Central memory CD4-positive, alpha-beta T cell (primary cell): Measurements from ENCODE around the gene ABCG8.

ENCODE experiments used
- DNase-seq: peaks from one replicate; pipeline ENCODE4 v3.0.0; 2022

ABCG8 gene

DNA sequence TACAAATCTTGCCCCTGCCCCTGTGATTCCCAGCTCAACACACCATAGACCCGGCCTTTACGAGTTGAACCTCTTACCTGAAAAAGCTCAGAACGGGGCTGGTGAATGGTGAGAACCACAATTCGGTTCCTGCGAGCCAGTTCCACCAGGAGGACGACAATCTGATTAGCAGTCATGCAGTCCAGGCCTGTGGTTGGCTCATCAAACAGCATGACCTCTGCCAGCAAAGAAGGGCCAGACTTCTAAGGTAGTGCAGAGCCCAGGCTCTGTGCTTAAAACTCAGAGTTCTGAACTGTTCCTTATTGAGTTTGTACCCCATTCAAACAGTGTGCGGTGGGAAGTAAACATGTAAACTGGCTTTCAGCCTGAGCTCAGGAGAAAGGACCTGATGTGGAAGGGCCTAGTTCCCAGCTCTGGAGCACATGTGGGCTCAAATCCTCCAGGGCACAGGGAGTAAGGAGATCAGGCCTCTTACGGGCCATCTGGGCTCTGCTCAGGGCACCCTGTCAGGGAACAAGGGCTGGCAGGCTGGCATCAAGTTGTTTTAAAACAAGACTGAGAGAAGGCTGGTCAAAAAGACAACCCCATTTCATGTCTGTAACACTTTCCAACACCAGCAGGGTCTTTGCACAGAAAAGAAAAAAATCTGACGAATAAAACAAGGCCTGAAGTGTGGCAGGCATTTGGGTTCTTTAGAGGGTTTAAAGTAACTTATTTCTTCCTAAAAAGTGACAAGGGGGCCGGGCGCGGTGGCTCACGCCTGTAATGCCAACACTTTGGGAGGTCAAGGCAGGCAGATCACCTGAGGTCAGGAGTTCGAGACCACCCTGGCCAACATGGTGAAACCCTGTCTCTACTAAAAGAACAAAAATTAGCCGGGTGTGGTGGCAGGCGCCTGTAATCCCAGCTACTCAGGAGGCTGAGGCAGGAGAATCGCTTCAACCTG, 12.2 kb upstream of the ABCG8 start:
- DNase-seq = no peak

DNA sequence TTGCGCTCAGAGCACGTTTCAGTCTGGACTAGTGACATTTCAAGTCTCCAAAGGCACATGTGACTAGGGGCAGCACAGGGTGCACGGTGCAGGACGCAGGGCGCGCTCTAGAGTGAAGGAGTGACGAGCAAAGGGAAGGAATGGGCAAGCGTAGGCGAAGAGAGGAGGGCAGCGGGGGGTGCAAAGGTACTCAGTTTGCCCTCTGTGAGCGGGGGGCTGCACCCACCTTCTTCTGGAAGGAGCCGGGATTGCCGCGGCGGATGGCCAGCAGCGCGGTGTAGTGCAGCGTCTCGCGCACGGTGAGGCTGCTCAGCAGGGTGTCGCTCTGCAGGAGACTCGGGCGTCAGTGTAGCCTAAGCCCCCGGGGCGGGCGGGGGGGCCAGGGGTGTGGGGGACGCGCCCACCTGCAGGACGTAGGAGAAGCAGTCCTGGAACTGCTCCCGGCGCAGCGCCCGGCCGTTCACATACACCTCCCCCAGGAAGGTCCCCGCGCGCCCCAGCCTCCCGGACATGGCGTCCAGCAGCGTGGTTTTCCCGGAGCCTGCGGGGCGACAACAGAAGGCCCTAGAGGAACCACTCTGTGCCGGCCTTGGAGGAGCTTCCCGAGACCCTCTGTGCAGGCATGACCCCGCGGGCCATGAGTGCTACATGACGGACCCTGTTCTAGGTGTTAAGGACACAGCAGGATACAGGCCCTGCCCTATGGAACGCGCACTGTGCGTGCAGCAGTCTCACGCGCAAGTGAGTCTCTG, 7.1 kb upstream of the ABCG8 start:
- no peak for DNase-seq

DNA sequence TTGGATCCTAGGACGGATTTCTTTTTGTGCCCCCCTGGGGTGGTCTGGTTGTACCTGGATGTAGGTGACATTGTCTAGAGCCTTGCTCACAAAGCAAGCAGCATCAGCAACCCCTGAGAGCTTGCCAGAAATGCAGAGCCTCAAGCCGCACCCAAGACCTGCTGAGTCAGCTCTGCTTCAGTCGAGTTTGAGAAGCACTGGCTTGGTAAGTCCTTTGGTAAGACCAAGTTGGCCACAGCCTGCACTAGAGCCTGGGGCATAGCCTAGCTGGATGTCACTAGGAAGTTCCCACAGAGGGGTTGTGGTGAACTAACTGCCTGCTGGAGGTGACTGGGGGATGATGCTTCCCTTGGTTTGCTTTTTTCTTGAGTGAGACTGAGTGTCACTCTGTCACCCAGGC, 6.3 kb upstream of the ABCG8 start:
- DNase-seq = no peak

DNA sequence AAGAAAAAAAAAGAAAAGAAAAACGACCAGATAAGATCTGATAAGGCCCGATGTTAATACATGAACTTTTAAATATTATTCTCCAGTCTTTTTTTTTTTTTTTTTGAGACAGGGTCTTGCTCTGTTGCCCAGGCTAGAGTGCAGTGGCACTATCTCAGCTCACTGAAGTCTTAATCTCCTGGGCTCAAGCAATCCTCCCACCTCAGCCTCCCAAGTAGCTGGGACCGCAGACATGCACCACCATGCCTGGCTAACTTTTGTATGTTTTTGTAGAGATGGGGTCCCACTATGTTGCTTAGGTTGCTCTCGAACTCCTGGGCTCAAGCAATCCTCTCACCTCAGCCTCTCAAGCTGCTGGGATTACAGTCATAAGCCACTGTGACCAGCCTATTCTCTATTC, 1.7 kb upstream of the ABCG8 start:
- no peak for DNase-seq

DNA sequence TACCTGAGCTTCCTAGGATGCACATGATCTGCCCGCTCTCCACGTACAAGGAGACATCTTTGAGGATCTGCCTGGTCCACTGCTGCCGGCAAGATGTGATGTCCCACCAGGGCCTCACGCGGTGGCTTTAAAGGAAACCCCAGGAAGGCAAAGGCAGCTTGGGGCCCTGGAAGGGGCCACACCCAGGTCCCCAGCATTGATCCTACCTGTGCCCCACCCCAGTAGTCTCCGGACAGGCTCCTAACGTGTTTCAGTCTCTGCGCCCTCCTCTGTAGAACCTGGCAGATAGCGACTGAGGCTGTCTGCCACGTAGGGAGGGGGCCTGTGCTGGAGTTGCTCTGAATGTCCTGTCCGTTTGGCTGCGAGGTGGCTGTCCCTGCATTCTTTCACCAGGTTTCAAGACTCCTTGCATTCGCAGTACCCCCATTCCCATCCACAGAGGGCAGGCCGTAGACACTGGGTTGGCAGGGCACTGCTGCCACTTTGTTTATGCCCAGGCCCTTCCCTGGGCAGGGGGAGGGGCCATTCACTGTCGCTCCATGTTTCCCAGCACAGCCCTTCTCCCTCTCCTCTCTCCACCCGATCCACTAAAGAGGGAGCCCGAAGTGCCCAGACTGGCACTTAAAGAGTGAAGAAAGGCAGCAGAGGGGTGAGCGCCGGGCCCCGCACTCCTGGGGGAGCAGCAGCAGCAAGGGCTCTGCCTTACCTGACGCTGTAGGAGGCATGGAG, 776 bp upstream of the ABCG8 start:
- no peak for DNase-seq

DNA sequence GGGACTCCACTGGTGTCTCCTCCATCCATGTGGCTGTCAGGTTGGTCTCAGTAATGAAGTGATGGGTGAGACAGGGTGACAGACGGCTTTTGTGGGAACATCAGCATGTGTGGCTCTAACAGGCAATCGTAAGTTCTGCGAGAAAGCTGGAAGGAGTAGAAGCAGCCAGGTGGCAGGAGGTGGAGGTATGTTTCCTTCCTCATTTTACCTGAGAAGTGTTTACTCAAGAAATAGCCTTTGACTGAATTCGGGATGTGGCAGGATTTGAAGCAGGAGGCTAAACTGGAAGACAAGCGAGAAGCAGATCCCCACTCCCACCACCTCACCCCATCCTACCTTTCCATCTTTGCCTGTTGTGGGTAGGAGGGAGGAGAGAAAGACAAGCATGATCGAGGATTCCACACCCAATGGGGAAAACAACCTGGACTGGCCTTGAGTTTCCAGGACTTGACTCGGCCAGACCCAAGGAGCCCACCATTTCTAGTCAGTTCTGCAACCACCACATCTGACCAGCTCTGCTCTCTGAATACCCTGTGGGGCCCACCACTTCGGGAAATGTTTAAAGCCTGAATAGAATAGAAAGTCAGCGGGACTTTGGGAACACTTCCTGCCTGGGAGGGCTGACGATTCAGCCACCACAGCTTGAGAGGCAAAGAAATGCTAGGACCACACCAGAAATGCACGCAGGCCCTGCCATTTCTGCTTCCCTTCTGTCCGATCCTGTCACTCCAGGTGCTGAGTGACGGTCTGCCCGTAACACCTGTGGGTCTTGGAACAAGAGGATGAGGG, 1.2 kb downstream of the ABCG8 start:
- DNase-seq = no peak

DNA sequence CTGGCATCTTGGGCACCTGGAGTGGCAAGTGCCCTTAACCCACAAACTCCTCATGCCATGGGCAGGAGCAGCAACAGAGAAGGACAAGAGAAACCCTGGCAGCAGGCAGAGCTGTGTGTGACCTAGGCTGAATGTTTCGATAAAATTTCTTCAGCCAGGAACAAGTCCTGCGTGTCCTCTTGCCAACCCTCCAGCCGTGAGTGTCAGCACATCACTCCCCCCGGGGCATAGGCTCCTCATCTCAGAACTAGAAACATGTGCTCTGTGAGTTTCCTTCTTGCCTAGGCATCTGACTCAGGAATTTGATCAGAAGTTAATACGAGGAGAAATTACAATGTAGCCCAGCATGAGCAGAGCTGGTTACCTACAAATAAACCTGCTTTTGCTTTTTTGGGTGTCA, 2.2 kb downstream of the ABCG8 start:
- no peak for DNase-seq

DNA sequence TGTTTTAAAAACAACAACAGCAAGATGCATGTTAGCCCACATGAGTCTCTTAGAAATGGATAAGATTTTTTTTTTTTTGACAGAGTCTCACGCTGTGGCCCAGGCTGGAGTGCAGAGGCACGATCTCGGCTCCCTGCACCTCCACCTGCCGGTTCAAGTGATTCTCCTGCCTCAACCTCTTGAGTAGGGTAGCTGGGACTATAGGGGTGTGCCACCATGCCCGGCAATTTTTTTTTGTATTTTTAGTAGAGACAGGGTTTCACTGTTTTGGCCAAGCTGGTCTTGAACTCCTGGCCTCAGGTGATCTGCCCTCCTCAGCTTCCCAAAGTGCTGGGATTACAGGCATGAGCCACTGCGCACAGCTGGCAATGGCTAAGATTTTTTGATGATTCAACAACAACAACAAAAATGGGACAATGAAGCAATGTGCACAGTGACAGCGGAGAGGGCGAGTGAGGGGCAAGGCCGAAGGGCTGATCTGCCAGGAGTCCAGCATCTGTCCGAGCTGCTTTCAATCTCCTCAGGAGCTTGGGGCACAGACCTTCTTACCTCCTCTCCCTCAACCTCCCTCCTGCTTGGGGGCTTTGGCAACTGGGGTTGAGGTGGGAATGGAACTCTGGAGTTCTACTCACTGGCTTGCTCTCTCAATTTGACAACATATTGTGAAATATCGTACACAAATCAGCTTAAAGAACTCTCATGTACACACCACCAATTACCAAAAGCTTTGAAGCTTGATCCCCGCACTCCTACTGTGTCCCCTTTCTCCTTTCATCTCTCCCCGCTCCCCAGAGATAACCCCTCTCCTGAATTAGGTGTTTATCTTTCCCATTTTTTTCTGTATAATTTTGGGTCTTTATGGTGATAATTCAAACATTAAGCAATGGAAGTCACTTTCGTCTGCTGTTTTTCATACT, 3.4 kb downstream of the ABCG8 start:
- DNase-seq = no peak

DNA sequence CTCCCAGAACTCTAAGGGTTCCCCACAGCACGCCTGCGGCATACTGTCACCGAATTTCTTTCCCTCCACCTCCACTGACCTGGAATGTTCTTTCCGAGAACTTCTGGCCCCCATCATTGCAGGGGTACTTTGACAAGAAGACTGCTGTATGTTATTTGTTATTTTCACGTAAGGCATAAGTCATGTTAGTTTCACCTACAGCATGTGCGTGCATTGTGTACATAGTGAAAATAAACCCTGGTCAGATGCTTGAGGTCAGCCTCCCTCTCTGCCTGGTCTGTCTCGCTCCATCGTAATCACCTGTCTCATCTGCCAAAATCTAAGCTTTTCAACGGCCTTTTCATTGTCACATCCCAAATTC, 4.1 kb downstream of the ABCG8 start:
- DNase-seq = no peak

DNA sequence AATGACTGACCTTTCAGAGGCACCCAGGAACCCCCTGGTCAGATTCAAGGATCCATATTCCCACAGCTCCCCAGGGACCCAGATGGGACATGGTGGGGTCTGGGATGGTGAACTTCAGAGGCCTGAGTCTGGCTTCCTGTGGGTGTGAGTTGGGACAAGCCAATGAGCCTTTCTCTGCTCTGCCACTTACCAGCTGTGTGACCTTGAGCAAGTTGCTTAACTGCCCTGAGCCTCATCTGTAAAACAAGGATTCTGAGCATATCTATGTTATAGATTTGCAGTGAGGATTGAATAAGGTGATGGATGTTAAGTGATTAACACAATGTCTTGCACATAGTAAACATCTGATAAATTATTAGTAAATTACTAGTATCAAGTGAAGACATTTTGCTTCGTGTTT, 6.4 kb downstream of the ABCG8 start:
- no peak for DNase-seq

DNA sequence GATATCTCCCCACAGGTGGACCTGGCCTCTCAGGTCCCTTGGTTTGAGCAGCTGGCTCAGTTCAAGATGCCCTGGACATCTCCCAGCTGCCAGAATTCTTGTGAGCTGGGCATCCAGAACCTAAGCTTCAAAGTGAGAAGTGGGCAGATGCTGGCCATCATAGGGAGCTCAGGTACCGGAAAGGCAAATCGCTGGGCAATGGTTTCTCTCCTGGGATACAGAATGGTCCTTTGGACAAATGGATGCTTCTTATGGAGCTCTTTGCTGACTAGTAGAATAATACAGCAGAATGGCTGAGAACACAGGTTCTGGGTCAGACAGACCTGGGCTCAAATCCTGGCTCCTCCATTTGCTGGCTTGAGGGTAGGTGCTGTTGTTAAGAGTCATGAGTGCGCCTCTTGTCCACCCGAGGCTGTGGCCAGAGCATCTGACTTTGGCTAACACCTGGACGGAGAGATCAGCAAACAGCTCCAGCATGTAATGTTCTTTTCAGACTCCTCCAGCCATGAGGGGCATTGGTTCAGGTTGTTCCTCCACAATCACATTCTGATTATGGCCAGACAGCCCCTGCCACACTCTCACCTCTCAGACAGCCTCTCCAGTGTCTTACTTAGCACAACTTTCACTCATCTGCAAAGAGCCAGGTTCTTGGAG, 7.5 kb downstream of the ABCG8 start:
- no peak for DNase-seq

DNA sequence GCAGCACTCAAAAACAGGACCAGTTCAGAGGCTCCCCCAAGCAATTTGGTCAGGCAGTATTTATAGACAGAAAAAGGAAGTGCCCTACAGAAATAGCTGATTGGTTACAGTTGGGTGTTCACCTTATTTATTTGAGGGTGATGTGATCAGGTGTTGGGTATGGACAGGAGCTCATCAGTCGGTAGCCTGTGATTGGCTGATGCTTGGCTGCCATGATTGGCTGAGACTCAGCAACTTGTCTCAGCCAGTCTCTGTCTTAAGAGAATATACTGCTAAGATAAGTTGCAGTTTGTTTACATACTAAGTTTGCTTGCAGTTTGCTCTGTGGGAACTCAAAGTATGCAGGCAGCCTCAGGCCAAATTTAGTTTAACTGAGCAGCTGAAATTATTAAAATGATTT, 9.4 kb downstream of the ABCG8 start:
- no peak for DNase-seq

DNA sequence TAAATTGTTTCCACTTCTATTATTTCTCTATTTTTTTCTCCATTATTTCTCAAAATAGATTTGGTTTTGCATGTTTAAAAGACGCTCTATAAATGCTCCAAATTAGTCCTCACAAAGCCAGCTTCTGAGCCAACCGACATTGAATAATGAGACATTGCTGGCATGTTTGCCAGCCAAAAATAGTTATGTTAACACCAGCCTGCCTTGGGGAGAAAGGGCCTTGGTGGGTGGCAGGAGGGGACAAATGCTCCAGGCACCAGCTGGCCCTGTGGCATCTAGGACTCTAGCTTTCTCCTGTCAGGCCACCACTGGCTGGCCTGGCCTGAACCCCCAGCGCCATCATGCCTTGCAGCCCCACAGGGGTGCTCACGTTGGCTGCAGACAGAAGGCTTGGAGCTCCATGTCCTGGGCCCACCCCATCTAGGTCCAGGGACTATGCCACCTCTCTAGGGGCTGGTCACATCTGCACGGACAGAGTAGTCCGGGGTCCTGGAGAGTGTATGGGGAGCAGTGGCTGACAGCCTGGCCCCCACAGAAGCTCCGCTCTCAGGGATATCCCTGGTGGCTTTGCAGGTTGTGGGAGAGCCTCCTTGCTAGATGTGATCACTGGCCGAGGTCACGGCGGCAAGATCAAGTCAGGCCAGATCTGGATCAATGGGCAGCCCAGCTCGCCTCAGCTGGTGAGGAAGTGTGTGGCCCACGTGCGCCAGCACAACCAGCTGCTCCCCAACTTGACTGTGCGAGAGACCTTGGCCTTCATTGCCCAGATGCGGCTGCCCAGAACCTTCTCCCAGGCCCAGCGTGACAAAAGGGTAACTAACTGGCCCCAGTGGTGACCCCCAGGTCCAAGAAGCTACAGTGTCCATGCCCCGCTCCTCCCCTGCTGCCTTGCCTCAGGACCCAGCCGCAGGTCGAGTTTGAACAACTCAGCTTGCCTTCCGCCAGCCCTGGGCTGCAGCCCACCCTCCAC, 12.5 kb downstream of the ABCG8 start:
- DNase-seq = no peak

DNA sequence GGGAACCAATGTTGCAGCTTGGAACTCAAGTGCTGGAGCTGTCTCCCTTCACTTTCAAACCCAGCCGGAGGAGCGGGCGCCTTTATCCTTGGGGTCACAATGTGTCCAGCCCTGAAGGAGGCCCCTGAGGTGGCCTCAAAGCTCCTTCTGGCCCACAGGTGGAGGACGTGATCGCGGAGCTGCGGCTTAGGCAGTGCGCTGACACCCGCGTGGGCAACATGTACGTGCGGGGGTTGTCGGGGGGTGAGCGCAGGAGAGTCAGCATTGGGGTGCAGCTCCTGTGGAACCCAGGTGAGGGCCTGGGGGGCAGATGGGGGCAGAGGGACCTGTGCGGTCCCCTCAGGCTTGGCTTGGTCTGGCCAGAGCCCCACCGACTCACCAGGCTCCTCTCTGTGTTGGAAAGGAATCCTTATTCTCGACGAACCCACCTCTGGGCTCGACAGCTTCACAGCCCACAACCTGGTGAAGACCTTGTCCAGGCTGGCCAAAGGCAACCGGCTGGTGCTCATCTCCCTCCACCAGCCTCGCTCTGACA, 13.5 kb downstream of the ABCG8 start:
- DNase-seq = no peak

DNA sequence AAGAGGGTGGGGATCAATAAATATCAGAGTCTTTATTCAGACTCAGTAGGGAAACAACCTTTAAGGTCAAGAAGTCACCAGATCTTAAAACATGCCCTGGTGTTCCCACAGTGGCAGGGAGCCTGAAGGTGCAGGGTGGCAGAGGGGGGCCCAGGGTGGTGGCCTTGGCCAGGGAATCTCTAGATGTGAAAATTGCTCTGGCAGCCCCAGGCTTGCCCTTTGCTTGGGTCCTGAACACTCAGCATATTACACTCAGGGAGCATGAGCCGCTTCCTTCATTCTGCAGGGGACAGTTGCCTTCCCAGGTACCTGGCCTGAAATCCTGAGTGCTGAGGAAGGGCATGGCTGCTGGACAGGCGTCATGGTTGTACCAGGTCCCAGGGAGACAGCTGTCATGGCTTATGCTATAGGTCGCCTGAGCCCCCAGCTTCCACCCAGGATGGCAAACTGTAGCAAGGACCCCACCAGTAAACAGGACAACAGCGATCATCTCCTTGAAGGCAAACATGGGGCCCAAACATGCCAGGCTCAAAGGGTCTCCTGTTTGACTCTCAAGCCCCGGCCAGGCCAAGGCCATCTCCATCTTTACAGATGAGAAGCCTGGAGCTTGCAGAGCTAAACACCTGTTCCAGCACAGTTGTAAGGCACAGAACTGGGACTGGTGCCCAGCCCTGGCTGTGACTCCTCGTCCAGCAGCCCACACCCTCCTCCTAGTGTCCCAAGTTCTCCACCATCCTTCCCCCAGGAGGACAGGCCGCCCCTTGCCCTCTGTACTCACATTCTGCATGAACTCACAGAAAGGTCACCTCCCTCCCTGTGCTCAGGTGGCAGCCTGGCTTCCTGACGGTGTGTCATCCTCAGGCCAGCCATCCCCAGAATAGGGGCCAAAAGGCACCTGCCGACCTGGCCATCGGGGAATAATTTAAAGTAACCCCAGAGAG, 14.6 kb downstream of the ABCG8 start:
- DNase-seq = no peak

DNA sequence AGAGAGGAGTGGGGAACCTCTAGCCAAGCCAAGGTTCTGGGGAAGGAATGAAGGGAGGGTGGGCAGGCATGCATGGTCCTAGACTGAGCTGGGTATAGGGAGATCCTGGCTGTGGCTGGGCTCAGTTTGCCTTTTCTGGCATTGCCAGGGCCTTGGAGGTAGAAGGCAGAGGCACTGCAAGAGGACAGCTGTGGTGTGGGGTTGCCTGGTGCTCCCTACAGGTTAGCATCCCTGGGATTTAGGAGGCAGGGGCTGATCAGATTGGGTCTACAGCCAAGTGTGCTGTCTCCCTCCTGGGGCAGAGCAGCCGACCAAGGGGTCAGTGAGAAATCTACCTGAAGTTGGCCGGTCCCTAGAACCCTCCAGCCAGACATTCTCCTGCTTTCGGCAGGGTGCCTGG, 15.9 kb downstream of the ABCG8 start:
- no peak for DNase-seq

DNA sequence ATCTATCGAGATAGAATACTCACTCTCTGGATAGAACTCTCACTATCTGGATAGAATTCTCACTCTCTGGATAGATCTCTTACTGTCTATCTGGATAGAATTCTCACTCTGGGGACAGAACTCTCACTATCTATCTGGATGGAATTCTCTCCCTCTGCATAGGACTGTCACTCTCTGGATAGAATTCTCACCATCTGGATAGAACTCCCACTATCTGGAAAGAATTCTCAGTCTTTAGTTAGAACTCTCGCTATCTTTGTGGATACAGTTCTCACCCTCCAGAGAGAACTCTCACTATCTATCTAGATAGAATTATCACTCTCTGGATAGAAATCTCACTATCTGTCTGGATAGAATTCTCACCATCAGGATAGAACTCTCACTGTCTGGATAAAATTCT, 16.5 kb downstream of the ABCG8 start:
- DNase-seq = no peak

DNA sequence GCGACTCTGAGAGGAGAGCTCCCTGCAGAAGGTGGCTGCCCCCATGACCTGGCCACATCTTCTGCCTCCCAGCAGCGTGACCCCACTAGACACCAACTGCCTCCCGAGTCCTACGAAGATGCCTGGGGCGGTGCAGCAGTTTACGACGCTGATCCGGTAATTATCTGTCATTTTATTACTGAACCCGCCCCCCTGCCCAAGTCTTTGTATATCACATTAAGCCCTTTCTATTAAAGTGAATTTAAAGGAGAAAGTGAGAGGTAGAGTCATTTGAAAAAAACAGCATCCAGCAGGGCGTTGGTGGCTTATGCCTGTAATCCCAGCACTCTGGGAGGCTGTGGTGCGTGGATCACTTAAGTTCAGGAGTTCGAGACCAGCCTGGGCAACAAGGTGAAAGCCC, 33.4 kb downstream of the ABCG8 start:
- no peak for DNase-seq
